HG02571 (cell line): Measurements from ENCODE around the gene FAM118A.
"Not testable (repeated sequence)": the region's sequence is repeated elsewhere in the genome, so short reads cannot be mapped to it uniquely, and the experiment has no call there.

Experiments used
- ATAC-seq: cut with Tn5 transposase; IDR thresholded peaks from one replicate; pipeline ENCODE4 v1.9.1; 2021; ENCODE audit warnings: mild to moderate bottlenecking, moderate library complexity; ENCODE audit not compliant: unreplicated experiment

FAM118A gene

DNA sequence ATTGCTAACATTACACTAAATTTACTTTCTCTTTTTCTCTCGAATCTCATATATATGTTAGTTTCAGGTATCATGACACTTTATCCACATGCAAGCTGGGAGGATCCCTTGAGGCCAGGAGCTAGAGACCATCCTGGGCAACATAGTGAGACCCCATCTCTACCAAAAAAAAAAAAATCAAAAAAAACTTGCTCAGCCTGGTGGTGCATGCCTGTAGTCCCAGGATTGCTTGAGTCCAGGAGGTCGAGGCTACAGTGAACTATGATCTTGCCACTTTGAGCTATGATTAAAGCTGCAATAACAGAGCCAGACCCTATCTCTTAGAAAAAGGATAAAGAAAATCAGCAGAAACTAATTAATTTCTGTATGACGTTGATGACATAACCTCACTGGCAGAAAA lies 28.7 kb upstream of the FAM118A start:
- no peak for ATAC-seq

GRCh38 chr22:45284705-45285262 lies 24.9 kb upstream of the FAM118A start, which contains the start of gene UPK3A:
Gene UPK3A, plus strand, starts transcription at chr22:45284949. Its CDS starts 65 bp downstream, at chr22:45285014.
- no peak for ATAC-seq

GRCh38 chr22:45285263-45286058 lies 24.3 kb upstream of the FAM118A start:
- no peak for ATAC-seq

DNA sequence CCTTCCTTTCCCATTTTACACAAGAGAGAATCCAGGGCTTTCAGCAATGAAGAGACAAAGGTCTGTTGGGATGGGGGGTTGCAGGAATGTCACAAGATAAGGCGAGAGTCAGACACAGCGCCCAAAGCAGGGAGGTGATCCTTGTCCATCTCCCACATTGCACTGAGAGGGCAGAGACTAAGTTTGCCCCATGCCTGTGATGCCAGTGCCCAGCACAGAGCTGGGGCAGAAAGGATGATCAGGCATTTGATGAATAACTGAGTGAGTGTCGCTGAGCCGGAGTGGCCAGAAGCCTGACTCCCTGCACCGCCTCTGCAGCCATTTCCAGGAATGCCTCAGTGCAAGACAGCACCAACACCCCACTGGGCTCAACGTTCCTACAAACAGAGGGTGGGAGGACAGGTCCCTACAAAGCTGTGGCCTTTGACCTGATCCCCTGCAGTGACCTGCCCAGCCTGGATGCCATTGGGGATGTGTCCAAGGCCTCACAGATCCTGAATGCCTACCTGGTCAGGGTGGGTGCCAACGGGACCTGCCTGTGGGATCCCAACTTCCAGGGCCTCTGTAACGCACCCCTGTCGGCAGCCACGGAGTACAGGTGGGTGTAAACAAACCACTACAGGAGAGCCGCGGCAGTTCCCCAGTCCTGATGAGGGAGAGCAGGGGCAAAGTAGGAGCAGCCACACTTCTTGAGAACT lies 22.7 kb upstream of the FAM118A start:
- no peak for ATAC-seq

DNA sequence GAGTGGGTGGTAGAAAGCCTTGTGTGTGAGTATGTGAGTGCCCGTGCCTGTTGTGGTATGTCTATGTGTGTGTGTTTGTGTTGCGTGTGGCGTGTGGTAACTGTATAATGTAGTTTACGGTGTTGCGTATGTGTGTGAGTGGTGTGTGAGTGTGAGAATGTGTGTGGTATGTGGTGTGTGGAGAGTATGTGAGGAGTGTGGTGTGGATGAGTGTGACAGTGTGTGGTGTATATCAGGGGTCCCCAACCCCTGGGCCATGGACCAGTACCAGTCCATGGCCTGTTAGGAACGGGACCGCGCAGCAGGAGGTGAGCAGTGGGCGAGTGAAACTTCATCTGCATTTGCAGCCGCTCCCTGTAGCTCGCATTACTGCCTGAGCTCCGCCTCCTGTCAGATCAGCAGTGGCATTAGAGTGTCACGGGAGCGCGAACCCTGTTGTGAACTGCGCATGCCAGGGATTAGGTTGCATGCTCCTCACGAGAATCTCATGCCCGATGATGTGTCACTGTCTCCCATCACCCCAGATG lies 19.3 kb upstream of the FAM118A start:
- ATAC-seq: no peak

DNA sequence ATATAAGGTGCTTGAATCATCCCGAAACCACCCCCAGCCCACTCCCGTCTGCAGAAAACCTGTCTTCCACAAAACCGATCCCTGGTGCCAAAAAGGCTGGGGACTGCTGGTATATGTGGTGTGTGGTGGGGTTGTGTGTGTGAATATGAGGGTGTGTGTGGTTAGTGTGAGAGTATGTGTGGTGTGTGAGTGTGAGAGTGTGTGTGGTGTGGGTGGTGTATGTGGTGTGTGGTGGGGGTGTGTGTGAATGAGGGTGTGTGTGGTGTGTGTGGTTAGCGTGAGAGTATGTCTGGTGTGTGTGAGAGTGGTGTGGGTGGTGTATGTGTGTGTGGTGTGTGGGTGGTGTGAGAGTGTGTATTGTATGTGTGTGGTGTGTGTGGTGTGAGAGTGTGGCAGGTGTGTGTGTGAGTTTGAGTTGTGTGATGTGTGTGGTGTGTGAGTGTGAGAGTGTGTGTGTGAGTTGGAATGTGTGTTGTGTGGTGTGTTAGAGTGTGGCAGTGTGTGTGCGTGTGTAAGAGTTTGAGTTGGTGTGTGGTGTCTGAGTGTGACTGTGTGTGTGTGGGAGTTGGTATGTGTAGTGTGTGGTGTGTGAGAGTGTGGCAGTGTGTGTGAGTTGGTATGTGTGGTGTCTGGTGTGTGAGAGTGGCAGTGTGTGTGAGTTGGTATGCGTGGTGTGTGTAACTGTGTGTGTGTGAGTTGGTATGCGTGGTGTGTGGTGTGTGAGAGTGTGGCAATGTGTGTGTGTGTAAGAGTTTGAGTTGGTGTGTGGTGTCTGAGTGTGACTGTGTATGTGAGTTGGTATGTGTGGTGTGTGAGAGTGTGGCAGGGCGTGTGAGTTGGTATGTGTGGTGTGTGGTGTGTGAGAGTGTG lies 18.4 kb upstream of the FAM118A start:
- no peak for ATAC-seq

DNA sequence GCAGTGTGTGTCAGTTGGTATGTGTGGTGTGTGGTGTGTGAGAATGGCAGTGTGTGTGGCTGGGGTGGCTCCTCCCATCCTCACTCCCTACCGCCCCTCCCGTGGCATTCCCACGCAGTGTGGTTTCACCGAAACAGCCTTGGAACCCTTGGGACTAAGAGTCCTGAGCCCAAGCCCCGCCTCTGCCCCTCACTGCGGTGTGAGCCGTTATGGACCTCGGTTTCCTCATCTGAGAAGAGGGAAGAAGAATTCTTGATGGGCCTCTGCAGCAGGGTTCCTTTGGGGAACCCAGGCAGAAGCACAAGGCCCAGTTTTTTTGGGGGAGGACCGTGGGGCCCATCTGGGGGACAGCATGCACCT lies 17.8 kb upstream of the FAM118A start:
- ATAC-seq: no peak

DNA sequence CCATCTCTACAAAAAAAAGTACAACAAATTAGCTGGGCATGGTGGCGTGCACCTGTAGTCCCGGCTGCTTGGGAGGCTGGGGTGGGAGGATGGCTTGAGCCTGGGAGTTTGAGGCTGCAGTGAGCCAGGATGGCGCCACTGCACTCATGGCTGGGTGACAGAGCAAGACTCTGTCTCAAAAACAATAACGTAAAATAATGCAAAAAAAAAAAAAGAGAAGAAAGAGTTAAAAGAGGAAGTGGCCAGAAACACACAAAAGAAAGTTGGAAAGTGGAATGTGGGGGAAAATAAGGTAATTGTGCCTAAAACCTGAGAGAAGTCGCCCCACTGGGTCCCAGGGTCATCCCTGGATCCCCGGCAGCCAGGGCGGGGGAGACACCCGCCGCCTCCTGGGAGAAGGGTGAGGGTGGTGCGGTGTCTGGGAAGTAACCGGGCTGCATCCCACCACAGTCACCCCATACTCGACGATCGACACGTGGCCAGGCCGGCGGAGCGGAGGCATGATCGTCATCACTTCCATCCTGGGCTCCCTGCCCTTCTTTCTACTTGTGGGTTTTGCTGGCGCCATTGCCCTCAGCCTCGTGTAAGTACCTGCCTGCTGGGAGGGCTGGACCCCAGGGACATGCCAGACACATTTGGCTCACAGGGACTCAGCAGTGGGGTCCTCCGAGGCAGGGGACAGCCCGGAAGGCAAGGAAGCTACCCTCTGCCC lies 16.8 kb upstream of the FAM118A start:
- ATAC-seq: no peak

- ATAC-seq: no peak
These were observed 15.7 kb upstream of the FAM118A start for GRCh38 chr22:45294030-45294429.

GRCh38 chr22:45295004-45295403 lies 14.7 kb upstream of the FAM118A start:
- not testable (repeated sequence) for ATAC-seq

DNA sequence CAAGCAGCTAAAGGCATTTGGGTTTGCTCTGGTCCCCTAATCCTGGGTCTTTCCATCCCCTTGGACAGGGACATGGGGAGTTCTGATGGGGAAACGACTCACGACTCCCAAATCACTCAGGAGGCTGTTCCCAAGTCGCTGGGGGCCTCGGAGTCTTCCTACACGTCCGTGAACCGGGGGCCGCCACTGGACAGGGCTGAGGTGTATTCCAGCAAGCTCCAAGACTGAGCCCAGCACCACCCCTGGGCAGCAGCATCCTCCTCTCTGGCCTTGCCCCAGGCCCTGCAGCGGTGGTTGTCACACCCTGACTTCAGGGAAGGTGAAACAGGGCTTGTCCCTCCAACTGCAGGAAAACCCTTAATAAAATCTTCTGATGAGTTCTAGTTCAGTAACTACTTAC lies 14.2 kb upstream of the FAM118A start:
- ATAC-seq: no peak

DNA sequence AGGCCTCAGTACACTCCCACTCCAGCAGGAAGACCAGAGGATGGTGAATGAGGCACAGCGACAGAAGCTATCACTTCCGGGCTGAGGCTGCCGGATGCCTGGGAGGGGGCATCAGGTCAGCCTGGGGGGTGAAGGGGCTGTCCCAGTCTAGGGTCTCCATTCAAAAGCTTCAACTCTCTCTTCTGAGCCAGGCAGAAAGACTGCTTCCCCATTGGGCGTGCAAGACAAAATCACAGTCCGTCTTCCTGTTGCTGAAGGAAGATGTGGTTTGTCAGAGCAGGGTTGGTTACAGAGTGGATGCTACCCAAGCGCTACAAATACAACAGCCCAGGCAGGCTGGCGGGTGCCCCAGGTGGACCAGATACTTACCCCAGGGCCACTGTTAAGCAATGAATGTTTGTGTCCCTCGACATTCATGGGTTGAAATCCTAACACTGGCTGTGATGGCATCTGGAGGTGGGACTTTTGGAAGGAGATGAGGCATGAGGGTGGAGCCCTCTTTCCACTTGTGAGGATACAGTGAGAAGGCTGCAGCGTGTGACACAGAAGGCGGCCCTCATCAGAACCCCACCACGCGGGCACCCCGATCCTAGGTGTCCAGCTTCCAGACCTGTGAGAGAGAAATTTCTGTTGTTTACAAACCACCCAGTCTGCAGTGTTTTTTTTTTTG lies 13.0 kb upstream of the FAM118A start:
- ATAC-seq: no peak

DNA sequence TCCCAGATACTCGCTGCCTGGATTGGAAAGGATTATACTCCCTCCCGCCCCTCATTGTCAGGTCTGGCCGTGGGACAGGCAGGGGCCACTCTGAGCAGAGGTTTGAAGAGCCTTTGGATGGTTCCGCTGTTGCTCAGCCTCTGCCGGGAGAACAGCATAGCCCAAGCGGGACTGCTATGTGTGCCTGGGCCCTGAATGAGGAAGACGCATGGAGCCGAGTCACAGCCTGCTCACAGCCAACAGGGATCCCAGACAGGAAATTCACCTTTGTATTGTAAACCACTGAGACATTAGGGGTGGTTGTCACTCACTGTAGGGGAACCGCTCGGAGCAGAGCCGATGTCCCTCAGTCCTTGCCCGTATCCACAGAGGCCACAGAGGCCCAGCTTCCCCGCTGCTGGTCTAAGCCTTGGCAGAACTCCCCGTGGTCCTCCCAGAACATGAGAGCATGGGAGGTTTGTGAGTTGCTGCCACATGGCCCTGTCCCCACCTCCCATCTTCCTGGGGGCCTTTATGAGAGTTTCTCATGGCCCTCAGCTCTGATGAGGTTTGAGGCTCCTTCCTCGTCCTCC lies 10.7 kb upstream of the FAM118A start:
- ATAC-seq: no peak

- no peak for ATAC-seq
These were observed 7.0 kb upstream of the FAM118A start for GRCh38 chr22:45302751-45303150.

- ATAC-seq: no peak
These were observed 6.6 kb upstream of the FAM118A start for GRCh38 chr22:45303181-45303580.

- no peak for ATAC-seq
These were observed 4.8 kb upstream of the FAM118A start for GRCh38 chr22:45304971-45305370.

DNA sequence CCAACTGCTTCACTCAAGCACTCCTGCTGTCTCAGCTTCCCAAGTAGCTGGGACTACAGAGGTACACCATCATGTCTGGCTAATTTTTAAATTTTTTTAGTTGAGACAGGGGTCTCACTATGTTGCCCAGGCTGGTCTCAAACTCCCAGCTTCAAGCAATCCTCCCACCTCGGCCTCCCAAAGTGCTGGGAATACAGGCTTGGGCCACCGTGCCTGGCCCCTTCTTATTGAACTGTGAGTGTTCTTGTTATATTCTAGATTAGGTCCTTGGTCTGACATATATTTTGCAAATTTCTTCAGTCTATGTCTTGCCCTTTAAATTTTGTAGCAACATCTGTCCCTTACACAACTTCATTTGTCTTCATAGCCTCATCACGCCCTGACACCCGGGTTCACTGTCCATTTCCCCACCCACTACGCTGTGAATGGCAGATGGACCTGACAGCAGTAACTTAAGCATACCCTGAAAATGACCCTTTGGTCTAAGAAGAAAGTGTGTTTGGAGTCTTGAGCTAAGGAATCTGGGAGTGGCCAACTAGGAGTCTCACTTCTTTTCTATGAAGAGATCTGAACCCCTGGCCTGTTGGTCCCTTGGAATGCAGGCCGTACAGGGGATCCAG lies 4.2 kb upstream of the FAM118A start:
- no peak for ATAC-seq

DNA sequence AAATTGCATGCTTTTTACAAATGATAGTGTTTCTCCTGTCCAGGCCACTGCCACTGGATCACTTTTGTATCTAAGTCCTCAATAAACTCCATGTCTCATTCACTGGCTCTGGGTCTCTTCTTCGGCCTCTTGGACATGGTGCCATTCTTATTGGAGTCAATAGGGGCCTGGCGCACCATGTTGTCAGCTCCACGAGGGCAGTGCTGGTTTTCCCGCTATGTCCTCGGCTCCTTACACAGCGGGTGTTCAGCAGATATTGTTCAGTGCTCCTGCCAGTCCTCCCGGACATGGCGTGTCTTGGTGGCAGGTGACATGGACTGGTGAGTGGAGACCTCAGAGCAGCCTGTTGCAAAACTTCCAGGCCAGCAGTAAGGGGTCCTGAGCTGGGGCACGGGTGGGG lies 3.6 kb upstream of the FAM118A start:
- ATAC-seq: no peak

- no peak for ATAC-seq
These were observed 1.3 kb upstream of the FAM118A start for GRCh38 chr22:45308391-45308956.
